Adipocyte (in vitro differentiated cells): ENCODE measurements around the gene OTUD4.
"Not testable (repeated sequence)": the region's sequence is repeated elsewhere in the genome, so short reads cannot be mapped to it uniquely, and the experiment has no call there.

Experiments used
- DNase-seq: peaks from one replicate; pipeline ENCODE4 v3.0.0-alpha.2; 2015; ENCODE audit warnings: low read depth
- H3K27me3 ChIP-seq: replicated peaks from 2 replicates; pipeline ENCODE4 v1.7.0; 2013; ENCODE audit warnings: mild to moderate bottlenecking, low read length, moderate library complexity; ENCODE audit not compliant: control insufficient read depth, insufficient read depth
- H3K36me3 ChIP-seq: 2 replicates; pipeline ENCODE4 v1.7.0; 2013; ENCODE audit warnings: low read length, mild to moderate bottlenecking, moderate library complexity; ENCODE audit not compliant: control insufficient read depth, insufficient read depth, severe bottlenecking
- H3K4me1 ChIP-seq: 2 replicates; pipeline ENCODE4 v1.7.0; 2013; ENCODE audit warnings: mild to moderate bottlenecking, low read length, moderate library complexity; ENCODE audit not compliant: control insufficient read depth, insufficient read depth
- H3K4me3 ChIP-seq: 2 replicates; pipeline ENCODE4 v1.7.0; 2013; ENCODE audit warnings: mild to moderate bottlenecking, low read length, moderate library complexity
- H3K9ac ChIP-seq: 2 replicates; pipeline ENCODE4 v1.7.0; 2013; ENCODE audit warnings: mild to moderate bottlenecking, low read length, moderate library complexity
- H3K9me3 ChIP-seq: 2 replicates; pipeline ENCODE4 v1.7.0; 2013; ENCODE audit warnings: mild to moderate bottlenecking, low read length, moderate library complexity; ENCODE audit not compliant: control insufficient read depth

The OTUD4 gene

DNA sequence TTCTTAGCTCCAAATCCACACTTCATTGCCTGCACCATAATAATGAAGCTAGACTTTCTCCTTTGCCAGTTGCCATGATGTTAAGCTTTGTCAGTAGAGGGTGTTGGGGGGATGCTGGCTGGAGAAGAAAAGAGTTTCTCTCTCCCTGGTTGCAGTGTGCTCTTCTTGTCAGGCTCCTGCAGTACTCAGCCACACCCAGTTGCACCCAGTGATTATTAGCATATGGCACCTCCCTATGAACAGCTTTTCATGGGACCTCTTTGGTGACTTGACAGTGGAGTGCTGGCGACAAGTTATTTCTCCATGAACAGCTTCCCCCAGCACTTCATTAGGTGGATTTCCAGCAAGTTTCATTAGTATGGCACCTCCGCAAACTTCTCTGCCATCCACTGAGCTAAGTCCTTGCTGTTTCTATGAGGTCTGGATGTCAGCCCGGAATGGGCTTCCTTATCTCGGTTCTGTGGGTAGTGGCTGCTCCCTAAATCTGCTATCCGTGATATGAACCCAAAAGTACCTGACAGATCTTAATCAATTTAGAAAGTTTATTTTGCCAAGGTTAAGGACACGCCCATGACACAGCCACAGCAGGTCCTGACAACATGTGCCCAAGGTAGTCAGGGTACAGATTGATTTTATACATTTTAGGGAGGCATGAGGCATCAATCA is 18.8 kb upstream of the OTUD4 start:
- no peak overlapping the region for H3K4me3 ChIP-seq
- peaks cover 3% of the 10 kb centered on the region for H3K27me3 ChIP-seq
- H3K4me1 ChIP-seq, result no peaks in the 10 kb centered on the region
- H3K9ac ChIP-seq, result no peak overlapping the region
- H3K9me3 ChIP-seq, result no peaks in the 10 kb centered on the region
- H3K36me3 ChIP-seq, result no peaks in the 10 kb centered on the region
- no peak for DNase-seq

DNA sequence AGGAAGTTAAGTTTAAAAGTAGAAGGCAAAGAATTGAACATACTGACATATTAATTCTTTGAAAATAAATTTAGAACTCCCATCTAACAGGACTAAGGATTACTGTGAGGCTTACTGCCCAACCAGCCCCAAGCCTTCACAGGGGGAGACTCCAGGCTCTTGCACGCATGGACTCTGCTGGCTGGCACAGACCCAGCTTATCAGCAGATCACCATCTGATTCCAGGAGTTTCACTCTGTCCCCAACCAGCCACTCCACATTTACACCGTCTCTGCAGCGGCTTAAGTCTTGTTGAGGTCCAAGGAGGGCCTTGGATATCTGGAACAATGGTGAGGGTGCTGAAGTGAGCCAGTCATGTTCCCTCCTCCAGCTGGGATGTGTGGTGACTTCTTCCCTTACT is 16.4 kb upstream of the OTUD4 start:
- no peak for DNase-seq
- Histone ChIP-seq H3K27me3 (peaks cover 3% of the 10 kb centered on the region), H3K4me3 (no peak overlapping the region), H3K9me3 (no peaks in the 10 kb centered on the region), H3K4me1 (no peaks in the 10 kb centered on the region), H3K9ac (no peak overlapping the region), H3K36me3 (no peaks in the 10 kb centered on the region)

DNA sequence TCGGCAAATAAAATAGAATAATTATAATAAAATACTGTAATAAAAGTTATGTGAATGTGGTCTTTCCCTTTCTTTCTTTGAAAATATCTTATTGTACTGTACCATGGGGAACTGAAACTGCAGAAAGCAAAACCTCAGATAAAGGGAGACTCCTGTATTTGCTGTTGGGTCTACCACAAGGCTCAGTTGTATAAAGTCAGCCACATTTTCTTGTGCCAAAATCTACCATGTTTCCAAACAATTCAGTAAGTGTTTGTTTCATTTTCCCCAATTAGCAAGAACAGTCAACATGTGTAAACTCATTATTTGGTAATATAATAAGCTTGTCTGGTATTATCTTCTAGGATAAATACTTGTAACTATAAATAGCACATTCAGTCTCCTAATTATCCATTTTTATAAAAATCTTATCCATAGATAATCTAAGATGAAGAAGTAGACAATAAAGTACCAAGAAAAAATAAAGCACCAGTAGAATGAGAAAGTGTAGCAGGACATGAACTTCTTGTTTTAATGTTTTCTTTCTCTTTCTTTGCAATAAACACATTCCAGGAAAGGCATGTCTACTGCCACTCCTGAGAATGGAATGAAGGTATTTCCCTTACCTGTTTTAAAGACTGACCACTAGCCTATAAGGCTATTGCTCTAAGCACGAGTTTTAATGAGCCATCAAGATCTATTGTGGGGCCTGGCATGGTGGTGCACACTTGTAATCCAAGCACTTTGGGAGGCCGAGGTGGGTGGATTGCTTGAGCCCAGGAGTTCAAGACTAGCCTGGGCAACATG is 15.0 kb upstream of the OTUD4 start:
- Histone ChIP-seq H3K36me3 (no peaks in the 10 kb centered on the region), H3K9me3 (no peaks in the 10 kb centered on the region), H3K4me3 (no peak overlapping the region), H3K4me1 (no peaks in the 10 kb centered on the region), H3K9ac (no peak overlapping the region), H3K27me3 (peaks cover 3% of the 10 kb centered on the region)
- DNase-seq, result no peak

DNA sequence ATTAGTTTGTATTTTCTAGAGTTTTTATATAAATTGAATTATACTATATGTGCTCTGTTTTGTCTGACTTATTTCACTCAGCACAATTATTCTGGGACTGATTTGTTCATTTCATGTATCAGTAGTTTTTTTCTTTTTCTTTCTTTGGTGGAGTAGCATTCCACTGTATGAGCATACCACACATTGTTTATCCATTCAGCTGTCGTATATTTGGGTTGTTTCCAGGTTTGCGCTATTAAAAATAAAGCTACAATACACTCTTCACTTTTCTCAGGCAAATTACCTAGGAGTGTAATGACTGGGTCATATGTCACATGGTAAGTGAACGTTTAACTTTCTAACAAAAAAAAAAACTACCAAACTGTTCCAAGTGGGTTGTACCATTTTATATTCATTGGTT is 9.6 kb upstream of the OTUD4 start:
- no peaks in the 10 kb centered on the region for H3K27me3 ChIP-seq
- no peaks in the 10 kb centered on the region for H3K4me1 ChIP-seq
- no peak overlapping the region for H3K9ac ChIP-seq
- H3K9me3 ChIP-seq, result no peaks in the 10 kb centered on the region
- no peaks in the 10 kb centered on the region for H3K36me3 ChIP-seq
- H3K4me3 ChIP-seq, result no peak overlapping the region
- peak; percentile 15 for DNase-seq

DNA sequence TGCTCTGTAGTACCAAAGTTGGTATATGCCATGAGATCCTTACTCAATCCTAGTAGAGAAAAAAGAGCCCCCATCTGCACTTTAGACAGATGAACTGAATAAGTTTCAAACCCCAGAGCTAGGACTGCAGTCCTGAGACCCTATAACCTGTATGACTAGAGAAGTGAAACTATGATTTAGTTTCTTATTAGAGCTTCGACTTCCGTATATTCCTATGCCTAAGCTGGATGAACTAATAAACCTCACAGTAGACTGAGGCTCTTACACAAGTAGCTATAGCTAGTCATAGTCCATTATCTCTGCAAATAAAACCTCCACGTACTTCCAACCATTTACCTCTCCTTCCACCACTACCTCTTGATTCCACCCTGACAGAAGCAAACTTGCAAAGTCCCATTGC is 6.3 kb upstream of the OTUD4 start:
- Histone ChIP-seq H3K36me3 (no peaks in the 10 kb centered on the region), H3K4me1 (no peaks in the 10 kb centered on the region), H3K27me3 (no peaks in the 10 kb centered on the region), H3K9ac (no peak overlapping the region), H3K9me3 (no peaks in the 10 kb centered on the region), H3K4me3 (no peak overlapping the region)
- DNase-seq, result no peak

GRCh38 chr4:145183581-145183980 is 3.2 kb upstream of the OTUD4 start:
- no peak overlapping the region for H3K9ac ChIP-seq
- no peak overlapping the region for H3K4me3 ChIP-seq
- peak; percentile 52 for DNase-seq
- H3K4me1 ChIP-seq, result peaks cover 8% of the 10 kb centered on the region
- no peaks in the 10 kb centered on the region for H3K36me3 ChIP-seq
- H3K27me3 ChIP-seq, result no peaks in the 10 kb centered on the region
- H3K9me3 ChIP-seq, result no peaks in the 10 kb centered on the region

DNA sequence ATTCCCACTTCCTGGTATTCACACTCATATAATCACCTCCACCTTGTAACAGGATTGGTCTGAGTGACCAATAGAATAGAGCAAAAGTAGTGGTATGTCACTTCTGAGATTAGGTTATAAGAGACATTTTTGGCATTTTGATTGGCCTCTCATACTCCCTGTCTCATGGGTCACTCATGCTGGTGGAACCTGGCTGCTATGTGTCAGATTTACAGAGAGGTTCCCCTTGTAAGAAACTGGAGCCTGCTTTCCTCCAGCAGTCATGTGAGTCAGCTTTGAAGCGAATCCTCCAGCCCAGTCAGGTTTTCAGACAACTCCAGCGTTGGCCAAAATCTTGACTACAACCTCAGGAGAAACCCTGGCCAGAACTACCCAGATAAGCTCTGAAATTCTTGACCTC is 2.6 kb upstream of the OTUD4 start:
- Histone ChIP-seq H3K9me3 (no peaks in the 10 kb centered on the region), H3K27me3 (no peaks in the 10 kb centered on the region)

DNA sequence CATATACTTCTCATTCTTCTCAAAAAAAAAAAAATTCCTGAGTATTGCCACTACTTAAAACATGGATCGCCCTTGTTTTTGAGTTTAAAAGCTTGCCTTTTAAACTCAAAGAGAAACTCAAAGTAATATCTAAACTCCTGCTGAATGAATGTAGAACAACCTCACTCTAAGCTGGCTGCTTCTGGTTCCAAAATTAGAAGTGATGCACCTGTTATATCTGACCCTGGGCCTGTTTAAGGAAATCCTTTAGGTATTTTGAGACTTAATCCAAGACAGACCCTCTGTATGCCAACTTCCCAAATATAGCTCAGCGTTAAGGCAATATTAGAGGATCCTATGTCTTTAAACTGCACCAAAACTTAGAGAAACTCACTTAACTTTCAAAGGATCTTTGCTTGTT is 1.8 kb upstream of the OTUD4 start:
- DNase-seq, result no peak
- no peak overlapping the region for H3K9ac ChIP-seq
- H3K4me3 ChIP-seq, result no peak overlapping the region
- H3K27me3 ChIP-seq, result no peaks in the 10 kb centered on the region
- peaks cover 21% of the 10 kb centered on the region for H3K4me1 ChIP-seq
- H3K9me3 ChIP-seq, result no peaks in the 10 kb centered on the region
- H3K36me3 ChIP-seq, result no peaks in the 10 kb centered on the region

More for the DNA sequence above, 2.6 kb upstream of the OTUD4 start:
- Histone ChIP-seq H3K4me1 (peaks cover 13% of the 10 kb centered on the region), H3K36me3 (no peaks in the 10 kb centered on the region), H3K9ac (no peak overlapping the region), H3K4me3 (no peak overlapping the region)
- DNase-seq, result peak; percentile 6

DNA sequence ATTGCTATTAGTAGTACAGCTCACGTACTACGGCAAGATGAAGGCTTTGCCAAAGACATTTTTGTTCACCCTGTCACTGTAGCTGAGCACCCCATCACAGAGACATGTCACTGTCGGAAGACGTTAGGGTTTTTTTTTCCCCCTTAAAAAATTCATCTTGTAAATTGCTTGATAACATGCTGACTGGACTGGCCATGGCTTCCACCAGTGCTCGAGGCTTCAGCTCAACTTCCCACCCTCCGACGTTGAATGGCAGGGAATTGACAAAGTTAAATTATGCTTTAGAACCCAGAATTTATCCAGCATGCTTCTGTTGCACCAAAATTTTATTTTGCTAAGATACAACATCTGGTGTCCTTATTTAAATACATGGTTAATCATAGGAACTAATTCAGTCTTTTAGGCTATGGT is 707 bp upstream of the OTUD4 start:
- no peaks in the 10 kb centered on the region for H3K27me3 ChIP-seq
- no peaks in the 10 kb centered on the region for H3K9me3 ChIP-seq
- H3K4me1 ChIP-seq, result peaks cover 29% of the 10 kb centered on the region
- no peak for DNase-seq
- peak overlapping the region; percentile 93 for H3K9ac ChIP-seq
- no peaks in the 10 kb centered on the region for H3K36me3 ChIP-seq
- H3K4me3 ChIP-seq, result peak overlapping the region; percentile 99

GRCh38 chr4:145179861-145180297 is 510 bp downstream of the OTUD4 start:
- peak overlapping the region; percentile 95 for H3K9ac ChIP-seq
- H3K9me3 ChIP-seq, H3K27me3 ChIP-seq, H3K36me3 ChIP-seq: not testable (repeated sequence)
- DNase-seq, result peak; percentile 65
- peaks cover 32% of the 10 kb centered on the region for H3K4me1 ChIP-seq
- H3K4me3 ChIP-seq, result peak overlapping the region; percentile 99

- peak overlapping the region; percentile 95 for H3K9ac ChIP-seq
- DNase-seq, result peak; percentile 82
Measured at GRCh38 chr4:145179281-145179860, 1.0 kb downstream of the OTUD4 start.

More at GRCh38 chr4:145179281-145179860, 1.0 kb downstream of the OTUD4 start:
- Histone ChIP-seq H3K27me3 (no peaks in the 10 kb centered on the region), H3K36me3 (no peaks in the 10 kb centered on the region), H3K4me1 (peaks cover 32% of the 10 kb centered on the region), H3K4me3 (peak overlapping the region; percentile 99), H3K9me3 (no peaks in the 10 kb centered on the region)
